ENCODE measurements around the gene ELMO1.
A peak's percentile ranks its signal among the peaks of the same experiment; 100 is the strongest.

ELMO1 gene

DNA sequence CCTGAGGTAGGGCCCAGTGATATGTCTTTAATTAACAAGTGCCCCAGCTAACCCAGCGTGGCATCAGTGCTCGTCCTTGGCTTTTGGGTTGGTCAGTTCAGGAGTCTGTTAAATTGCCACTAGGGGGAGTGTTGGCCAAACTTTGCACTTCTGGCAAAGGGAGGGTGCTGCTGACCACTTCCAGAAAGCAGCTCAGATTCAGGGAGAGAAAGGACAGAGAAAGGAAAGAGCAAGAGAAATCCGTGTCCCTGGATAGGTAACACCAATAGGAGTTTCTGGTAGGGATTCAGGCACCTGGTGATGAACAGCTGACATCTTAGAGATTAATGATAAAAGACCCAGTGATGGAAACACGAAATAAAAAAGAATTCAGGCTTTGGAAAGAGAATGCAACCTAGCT is 481.3 kb downstream of the ELMO1 start:
- TF ChIP-seq, protein P1, sequence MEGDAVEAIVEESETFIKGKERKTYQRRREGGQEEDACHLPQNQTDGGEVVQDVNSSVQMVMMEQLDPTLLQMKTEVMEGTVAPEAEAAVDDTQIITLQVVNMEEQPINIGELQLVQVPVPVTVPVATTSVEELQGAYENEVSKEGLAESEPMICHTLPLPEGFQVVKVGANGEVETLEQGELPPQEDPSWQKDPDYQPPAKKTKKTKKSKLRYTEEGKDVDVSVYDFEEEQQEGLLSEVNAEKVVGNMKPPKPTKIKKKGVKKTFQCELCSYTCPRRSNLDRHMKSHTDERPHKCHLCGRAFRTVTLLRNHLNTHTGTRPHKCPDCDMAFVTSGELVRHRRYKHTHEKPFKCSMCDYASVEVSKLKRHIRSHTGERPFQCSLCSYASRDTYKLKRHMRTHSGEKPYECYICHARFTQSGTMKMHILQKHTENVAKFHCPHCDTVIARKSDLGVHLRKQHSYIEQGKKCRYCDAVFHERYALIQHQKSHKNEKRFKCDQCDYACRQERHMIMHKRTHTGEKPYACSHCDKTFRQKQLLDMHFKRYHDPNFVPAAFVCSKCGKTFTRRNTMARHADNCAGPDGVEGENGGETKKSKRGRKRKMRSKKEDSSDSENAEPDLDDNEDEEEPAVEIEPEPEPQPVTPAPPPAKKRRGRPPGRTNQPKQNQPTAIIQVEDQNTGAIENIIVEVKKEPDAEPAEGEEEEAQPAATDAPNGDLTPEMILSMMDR (IDR thresholded peaks at IDR 0.05; ENCODE audit: extremely low read depth, insufficient read depth, missing control alignments), result peak; percentile 58
- in situ Hi-C loops (cut with MboI; ENCODE audit: low pct_unique_long_range_greater_than_20kb, low sequenced_read_pairs, unreplicated experiment), result no loop called here
- peak; percentile 23 for DNase-seq (ENCODE audit: low spot score)

DNA sequence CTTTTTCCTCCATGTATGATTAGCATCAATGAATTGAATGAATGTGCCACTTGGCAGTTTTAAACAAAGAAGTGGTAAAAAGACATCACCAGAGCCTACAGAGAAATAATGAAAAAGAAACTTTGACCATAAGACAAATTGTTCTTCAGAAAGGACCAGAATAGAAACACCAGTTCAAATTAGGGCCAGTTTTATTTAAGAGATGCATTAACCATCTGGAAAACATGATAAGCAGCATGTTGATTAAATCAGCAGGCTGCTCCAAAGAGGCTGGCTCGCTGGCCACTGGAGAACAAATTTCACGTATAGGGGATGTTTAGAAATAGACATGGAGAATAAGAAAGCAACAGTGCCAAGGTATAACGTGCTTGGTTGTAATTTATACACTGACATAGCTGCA is 482.0 kb downstream of the ELMO1 start:
- in situ Hi-C loops (cut with MboI; ENCODE audit: low pct_unique_long_range_greater_than_20kb, low sequenced_read_pairs, unreplicated experiment), result no loop called here
- no peak for DNase-seq (ENCODE audit: low spot score)
- TF ChIP-seq, protein P1 (IDR thresholded peaks at IDR 0.05; ENCODE audit: extremely low read depth, insufficient read depth, missing control alignments), result no peak

DNA sequence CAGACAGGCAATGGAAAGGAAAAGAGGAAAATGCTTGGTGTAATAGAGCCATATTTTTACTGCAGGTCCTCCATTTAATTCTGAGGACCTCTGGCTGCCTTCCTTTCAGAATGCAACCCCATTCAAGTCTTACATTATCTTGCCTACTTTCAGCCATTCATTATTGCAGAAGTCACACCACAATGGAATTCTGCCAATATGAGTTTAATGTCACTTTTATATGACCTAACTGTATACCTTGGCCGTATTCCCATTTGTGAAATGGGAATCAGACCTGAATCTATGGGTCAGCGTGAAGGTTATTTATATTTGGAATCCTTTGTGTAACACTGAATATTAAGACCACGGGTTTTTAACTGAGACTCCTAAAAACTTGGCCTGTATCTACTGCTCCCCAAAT is 482.6 kb downstream of the ELMO1 start:
- TF ChIP-seq, protein P1 (IDR thresholded peaks at IDR 0.05; ENCODE audit: extremely low read depth, insufficient read depth, missing control alignments), result no peak
- DNase-seq (ENCODE audit: low spot score), result no peak
- in situ Hi-C loops (cut with MboI; ENCODE audit: low pct_unique_long_range_greater_than_20kb, low sequenced_read_pairs, unreplicated experiment), result no loop called here

DNA sequence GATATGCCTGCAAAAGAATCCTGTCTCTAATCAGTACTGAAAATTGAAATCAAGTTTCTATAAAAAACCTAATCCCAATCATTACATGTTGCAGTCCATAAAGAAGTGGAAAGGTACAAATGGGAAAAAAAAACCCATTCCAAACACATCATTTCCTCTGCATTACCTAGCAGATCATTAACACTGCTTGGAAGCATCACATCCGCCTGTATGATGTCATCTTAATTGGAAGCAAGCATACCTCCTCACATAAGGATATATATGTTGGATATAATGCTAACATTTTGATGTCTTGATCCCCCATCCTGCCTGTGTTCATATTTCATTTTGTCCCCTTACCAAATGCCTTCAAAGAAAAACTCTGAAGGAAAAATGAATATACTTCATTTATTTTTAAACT is 483.0 kb downstream of the ELMO1 start:
- in situ Hi-C loops (cut with MboI; ENCODE audit: low pct_unique_long_range_greater_than_20kb, low sequenced_read_pairs, unreplicated experiment), result no loop called here
- TF ChIP-seq, protein P1 (IDR thresholded peaks at IDR 0.05; ENCODE audit: extremely low read depth, insufficient read depth, missing control alignments), result no peak
- no peak for DNase-seq (ENCODE audit: low spot score)

DNA sequence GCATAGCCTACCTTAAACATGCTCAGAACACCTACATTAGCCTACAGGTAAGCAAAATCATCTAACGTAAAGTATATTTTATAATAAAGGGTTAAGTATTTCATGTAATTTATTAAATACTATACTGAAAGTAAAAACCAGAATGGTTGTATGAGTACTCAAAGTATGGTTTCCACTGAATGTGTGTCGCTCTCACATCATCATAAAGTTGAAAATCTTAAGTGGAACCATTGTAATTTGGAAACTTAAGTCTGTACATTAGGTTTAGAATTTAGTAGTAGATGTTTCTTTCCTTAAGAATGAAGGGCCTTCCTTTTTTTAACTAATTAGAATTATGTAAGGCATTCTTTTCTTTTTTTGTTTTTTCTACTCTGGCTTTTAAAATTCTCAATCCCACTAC is 484.4 kb downstream of the ELMO1 start:
- in situ Hi-C loops (cut with MboI; ENCODE audit: low pct_unique_long_range_greater_than_20kb, low sequenced_read_pairs, unreplicated experiment), result no loop called here
- TF ChIP-seq, protein P1 (IDR thresholded peaks at IDR 0.05; ENCODE audit: extremely low read depth, insufficient read depth, missing control alignments), result no peak
- no peak for DNase-seq (ENCODE audit: low spot score)

DNA sequence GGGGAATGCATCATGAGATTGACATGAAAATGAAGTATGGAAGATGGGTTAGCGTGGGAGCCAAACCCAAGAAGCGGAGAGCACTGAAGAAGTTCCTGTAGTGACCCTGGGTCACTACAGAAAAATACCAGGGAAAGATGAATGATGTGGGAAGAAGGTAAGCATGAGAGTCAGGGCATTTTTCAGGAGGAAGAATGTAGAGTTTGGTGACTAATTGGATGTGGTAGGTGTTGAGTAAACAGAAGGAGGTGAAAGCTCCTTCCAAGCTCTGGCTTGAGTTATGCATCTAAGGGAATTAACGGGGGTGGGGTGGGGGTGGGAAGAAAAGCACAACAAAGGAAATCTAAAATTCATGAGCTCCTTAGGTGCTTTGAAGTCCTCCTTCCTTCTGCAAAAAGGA is 486.3 kb downstream of the ELMO1 start:
- no peak for DNase-seq (ENCODE audit: low spot score)
- TF ChIP-seq, protein P1 (IDR thresholded peaks at IDR 0.05; ENCODE audit: extremely low read depth, insufficient read depth, missing control alignments), result no peak
- in situ Hi-C loops (cut with MboI; ENCODE audit: low pct_unique_long_range_greater_than_20kb, low sequenced_read_pairs, unreplicated experiment), result no loop called here

DNA sequence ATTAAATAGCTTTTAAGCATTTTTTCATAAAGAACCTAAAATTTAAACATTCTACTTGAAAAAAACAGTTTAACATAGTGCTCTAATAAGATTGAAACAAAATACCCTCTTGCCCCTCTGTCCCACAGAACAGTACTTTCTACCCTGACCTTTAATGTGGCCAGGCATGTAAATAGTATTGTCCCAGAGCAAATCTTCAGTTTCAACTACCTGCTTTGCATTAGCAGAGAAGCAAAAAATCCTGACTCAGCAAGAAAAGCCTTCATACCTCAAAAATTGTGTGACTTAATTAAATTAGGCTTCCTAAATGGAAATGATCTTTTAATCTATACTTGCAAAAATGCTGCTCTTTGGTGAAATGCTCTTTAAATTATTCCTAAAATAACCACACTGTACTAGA is 487.0 kb downstream of the ELMO1 start:
- in situ Hi-C loops (cut with MboI; ENCODE audit: low pct_unique_long_range_greater_than_20kb, low sequenced_read_pairs, unreplicated experiment), result no loop called here
- DNase-seq (ENCODE audit: low spot score), result no peak
- TF ChIP-seq, protein P1 (IDR thresholded peaks at IDR 0.05; ENCODE audit: extremely low read depth, insufficient read depth, missing control alignments), result no peak

All from GM13977 (cell line).